Urinary bladder (tissue), 4 donors: Measurements from ENCODE around the gene HEYL. TPM values are rescaled to one million over a fixed set of nuclear protein-coding genes. Genes with fewer than 3 reads are reported as not detected.

Experiments used
- DNase-seq: peaks from one replicate; pipeline ENCODE4 v3.0.0-alpha.2; 2015; ENCODE audit errors: extremely low spot score
- H3K27ac ChIP-seq: one replicate; pipeline ENCODE4 v1.5.1; 2013; ENCODE audit warnings: low read depth, mild to moderate bottlenecking, moderate library complexity
- H3K36me3 ChIP-seq: one replicate; pipeline ENCODE4 v1.6.1; 2013; ENCODE audit warnings: mild to moderate bottlenecking, moderate library complexity; ENCODE audit not compliant: insufficient read depth
- H3K4me1 ChIP-seq: one replicate; pipeline ENCODE4 v1.6.1; 2013; ENCODE audit warnings: mild to moderate bottlenecking, moderate library complexity; ENCODE audit not compliant: insufficient read depth
- H3K4me3 ChIP-seq: one replicate; pipeline ENCODE4 v1.5.1; 2013; ENCODE audit warnings: low read depth, low read length
- WGBS: extraction: QIAGEN DNeasy Blood & Tissue Kit; methylation state at CpG from one replicate; pipeline ENCODE4 v1.1.7; 2013; 5-methylcytosine and 5-hydroxymethylcytosine counted together
- polyA plus RNA-seq: library from polyadenylated mRNA; stranded (reverse); fragments of 200-250 nt; gene quantifications from one replicate; pipeline ENCODE4 v1.2.3, GENCODE V29; 2013
- total RNA-seq: library from RNA; depleted of rRNA; stranded (reverse); fragments of >200 nt; gene quantifications from one replicate; pipeline ENCODE4 v1.2.3, GENCODE V29; 2014
- donor health status: healthy with polysubstance abuse.
- donor health status: healthy.

HEYL gene
- total and polyA plus RNA-seq, 2 donors = 7.2 to 7.9 TPM

DNA sequence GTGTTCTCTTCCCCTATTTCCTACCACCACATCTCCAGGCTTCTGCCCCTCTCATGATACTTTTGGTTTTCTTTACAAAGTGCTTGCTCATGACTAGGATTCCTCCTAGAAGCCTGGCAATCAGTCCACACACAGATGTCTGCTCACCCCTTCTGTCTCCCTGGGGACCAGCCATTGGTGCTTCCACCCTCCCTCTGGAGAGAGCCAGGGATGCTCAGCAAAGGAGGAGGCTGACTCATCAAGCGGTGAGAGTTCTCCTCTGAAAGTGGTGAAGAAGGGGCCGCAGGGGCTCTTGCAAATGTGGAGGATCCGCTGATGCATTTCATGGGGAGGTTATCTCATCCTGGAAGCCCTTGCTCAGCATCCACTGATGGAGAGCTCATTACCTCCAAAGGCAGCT is 18.0 kb upstream of the HEYL start:
- Histone ChIP-seq H3K36me3 (no peaks in the 10 kb centered on the region), H3K4me1 (no peaks in the 10 kb centered on the region), H3K4me3 (no peak overlapping the region), H3K27ac (no peak overlapping the region)
- DNase-seq = no peak
- 86% methylated on average over 3 of the region's 3 CpGs for WGBS

GRCh38 chr1:39656391-39656790 is 16.9 kb upstream of the HEYL start:
- DNase-seq = peak; percentile 46
- no peak overlapping the region for H3K27ac ChIP-seq
- H3K4me1 ChIP-seq = no peaks in the 10 kb centered on the region
- 90% methylated on average over 2 of the region's 2 CpGs for WGBS
- no peak overlapping the region for H3K4me3 ChIP-seq
- no peaks in the 10 kb centered on the region for H3K36me3 ChIP-seq

GRCh38 chr1:39655578-39656268 is 16.3 kb upstream of the HEYL start:
- no peak for DNase-seq
- no peak overlapping the region for H3K4me3 ChIP-seq
- 78% methylated on average over 5 of the region's 5 CpGs for WGBS
- H3K27ac ChIP-seq = no peak overlapping the region
- H3K4me1 ChIP-seq = no peaks in the 10 kb centered on the region
- H3K36me3 ChIP-seq = no peaks in the 10 kb centered on the region

DNA sequence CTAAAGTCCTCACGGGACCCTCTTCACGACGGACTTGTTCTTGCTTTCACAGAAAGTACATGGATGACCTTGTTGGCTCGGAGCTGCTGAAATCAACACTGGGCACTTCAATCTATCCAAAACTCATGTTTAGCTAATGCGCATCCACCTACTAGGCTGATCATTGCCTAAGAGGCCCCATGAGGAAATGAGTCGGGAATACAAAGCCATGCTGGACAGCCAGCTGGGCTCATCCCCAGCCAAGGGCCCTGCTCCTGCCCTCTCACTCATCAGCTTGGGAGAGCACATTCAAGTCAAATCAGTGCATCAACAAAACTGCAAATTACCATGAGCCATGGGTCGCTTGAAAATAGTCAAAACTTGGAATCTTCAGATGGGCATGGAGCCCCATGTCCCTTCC is 14.8 kb upstream of the HEYL start:
- H3K4me1 ChIP-seq = no peaks in the 10 kb centered on the region
- H3K4me3 ChIP-seq = no peak overlapping the region
- no peak overlapping the region for H3K27ac ChIP-seq
- no peak for DNase-seq
- no peaks in the 10 kb centered on the region for H3K36me3 ChIP-seq
- WGBS = 80% methylated on average over 7 of the region's 7 CpGs

DNA sequence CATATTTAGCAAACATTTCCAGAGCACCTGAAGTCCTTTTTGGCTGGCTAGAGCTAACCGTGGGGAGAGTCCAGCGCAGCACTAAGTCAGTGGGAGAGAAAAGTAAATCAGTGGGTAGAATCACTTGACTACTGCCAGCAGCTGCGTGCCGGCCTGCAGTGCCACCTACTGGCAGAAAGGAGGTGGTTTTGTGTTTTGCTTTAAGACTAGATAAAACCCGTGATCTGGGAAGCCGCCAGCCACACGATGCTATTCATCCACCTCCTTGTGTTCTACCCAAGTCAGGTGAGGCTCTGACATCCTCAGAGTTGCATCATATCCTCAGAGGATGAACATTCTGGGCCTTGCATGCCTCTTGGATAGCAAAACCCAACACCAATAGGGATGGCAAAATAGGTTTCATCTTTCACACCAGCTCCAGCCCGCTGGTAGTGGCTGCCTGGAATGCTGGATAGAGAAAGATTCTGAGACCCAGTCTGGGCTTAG is 14.1 kb upstream of the HEYL start:
- Histone ChIP-seq H3K4me1 (no peaks in the 10 kb centered on the region), H3K27ac (no peak overlapping the region), H3K4me3 (no peak overlapping the region), H3K36me3 (no peaks in the 10 kb centered on the region)
- DNase-seq = no peak
- 4% methylated on average over 8 of the region's 8 CpGs for WGBS

- Histone ChIP-seq H3K4me3 (no peak overlapping the region), H3K4me1 (no peaks in the 10 kb centered on the region), H3K36me3 (no peaks in the 10 kb centered on the region), H3K27ac (no peak overlapping the region)
- WGBS = 89% methylated on average over 2 of the region's 2 CpGs
- no peak for DNase-seq
Measured at GRCh38 chr1:39652554-39652953, 13.1 kb upstream of the HEYL start.

DNA sequence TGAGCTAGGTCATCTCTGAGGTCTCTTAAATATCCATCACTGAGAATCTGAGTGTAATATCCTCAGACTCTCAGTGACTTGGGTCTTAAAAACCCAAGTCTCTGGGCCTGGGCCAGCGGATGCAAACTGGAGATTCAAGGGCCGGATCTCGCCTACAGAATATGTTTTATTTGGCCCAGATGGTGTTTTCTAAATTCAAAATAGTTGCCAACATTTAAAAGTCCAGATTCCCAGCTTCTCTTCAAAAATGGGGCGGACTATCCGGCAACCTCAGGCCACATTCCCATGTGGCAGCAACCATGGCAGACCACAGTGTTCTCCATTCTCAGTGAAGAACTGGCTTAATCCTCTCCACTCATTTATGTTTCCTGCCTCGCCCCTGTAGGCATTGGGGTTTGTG is 12.7 kb upstream of the HEYL start:
- Histone ChIP-seq H3K36me3 (no peaks in the 10 kb centered on the region), H3K27ac (no peak overlapping the region), H3K4me3 (no peak overlapping the region), H3K4me1 (no peaks in the 10 kb centered on the region)
- WGBS = 82% methylated on average over 6 of the region's 6 CpGs
- DNase-seq = no peak

GRCh38 chr1:39650431-39650830 is 11.0 kb upstream of the HEYL start:
- WGBS = 96% methylated on average over 1 of the region's 1 CpG
- Histone ChIP-seq H3K36me3 (no peaks in the 10 kb centered on the region), H3K4me3 (no peak overlapping the region), H3K4me1 (no peaks in the 10 kb centered on the region), H3K27ac (no peak overlapping the region)
- no peak for DNase-seq

GRCh38 chr1:39649636-39650185 is 10.3 kb upstream of the HEYL start:
- Histone ChIP-seq H3K27ac (no peak overlapping the region), H3K4me1 (no peaks in the 10 kb centered on the region), H3K36me3 (no peaks in the 10 kb centered on the region), H3K4me3 (no peak overlapping the region)
- no peak for DNase-seq
- WGBS = 74% methylated on average over 2 of the region's 2 CpGs

- 84% methylated on average over 2 of the region's 2 CpGs for WGBS
- Histone ChIP-seq H3K36me3 (no peaks in the 10 kb centered on the region), H3K4me1 (no peaks in the 10 kb centered on the region), H3K27ac (no peak overlapping the region), H3K4me3 (no peak overlapping the region)
- DNase-seq = no peak
Measured at GRCh38 chr1:39648496-39648895, 9.1 kb upstream of the HEYL start.

DNA sequence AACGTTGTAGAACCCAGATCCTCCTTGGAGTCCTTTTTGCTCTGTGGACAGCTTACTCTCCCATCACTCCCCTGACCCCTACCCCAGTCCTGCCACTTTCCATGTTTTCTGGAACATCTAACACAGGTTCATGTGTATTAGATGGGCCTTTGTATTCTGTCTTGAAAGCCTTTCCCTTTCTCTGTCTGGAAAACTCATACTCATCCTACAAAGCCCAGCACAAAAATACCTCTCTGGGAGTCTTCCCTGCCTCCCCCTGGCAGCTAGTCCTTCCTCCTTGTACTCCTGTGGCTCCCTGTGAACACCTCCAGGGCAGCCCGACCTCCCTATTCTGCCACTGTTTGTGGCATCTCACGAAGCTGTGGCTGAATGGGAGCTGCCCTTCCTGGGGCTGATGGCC is 7.8 kb upstream of the HEYL start:
- no peaks in the 10 kb centered on the region for H3K4me1 ChIP-seq

GRCh38 chr1:39646232-39647081 is 7.0 kb upstream of the HEYL start:
- DNase-seq = peak; percentile 70
- WGBS = 29% methylated on average over 12 of the region's 12 CpGs
- no peak overlapping the region for H3K4me3 ChIP-seq
- H3K27ac ChIP-seq = no peak overlapping the region
- H3K36me3 ChIP-seq = no peaks in the 10 kb centered on the region
- H3K4me1 ChIP-seq = no peaks in the 10 kb centered on the region

More for the DNA sequence above, 7.8 kb upstream of the HEYL start:
- no peak overlapping the region for H3K4me3 ChIP-seq
- H3K36me3 ChIP-seq = no peaks in the 10 kb centered on the region
- 84% methylated on average over 3 of the region's 3 CpGs for WGBS
- DNase-seq = no peak
- no peak overlapping the region for H3K27ac ChIP-seq

- no peaks in the 10 kb centered on the region for H3K36me3 ChIP-seq
- no peak overlapping the region for H3K4me3 ChIP-seq
- H3K27ac ChIP-seq = no peak overlapping the region
- DNase-seq = no peak
- no peaks in the 10 kb centered on the region for H3K4me1 ChIP-seq
- WGBS = 85% methylated on average over 3 of the region's 3 CpGs
Measured at GRCh38 chr1:39645411-39646043, 6.1 kb upstream of the HEYL start.
